Glomerular visceral epithelial cell (primary cell): ENCODE data around the gene UQCC2.

Experiments
- DNase-seq: peaks from one replicate; pipeline ENCODE4 v3.0.0-alpha.2; 2016; ENCODE audit errors: extremely low spot score

Gene UQCC2

DNA sequence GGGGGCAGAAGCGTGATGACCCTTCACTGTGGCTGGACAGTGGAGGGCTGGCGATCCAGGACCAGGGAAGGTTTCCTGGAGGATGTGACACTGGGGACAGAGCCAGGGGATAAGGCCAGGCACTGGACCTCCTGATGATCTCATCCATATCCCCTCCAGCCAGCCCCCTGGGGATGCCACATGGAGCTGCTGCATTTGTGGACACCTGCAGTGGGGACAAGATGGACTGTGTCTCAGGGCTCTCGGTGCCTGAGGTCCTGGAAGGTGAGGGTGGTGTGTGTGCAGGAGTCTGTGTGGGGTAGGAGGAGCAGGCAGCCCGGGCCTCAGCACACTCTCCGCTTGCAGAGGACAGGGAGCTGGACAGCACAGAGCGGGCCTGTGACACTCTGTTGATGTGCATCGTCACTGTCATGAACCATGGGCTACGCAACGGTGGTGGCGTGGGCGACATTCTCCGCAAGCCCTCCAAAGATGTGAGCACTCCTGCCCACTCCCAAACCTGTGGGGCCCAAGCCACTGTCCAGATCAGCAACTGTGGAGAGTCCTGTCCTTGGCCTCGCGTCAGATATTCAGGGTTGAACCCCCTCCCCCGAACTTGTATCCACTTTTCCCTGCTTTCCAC lies 19.9 kb downstream of the UQCC2 start:
- no peak for DNase-seq

GRCh38 chr6:33690766-33691165 lies 20.7 kb downstream of the UQCC2 start:
- DNase-seq: no peak

GRCh38 chr6:33689879-33690278 lies 21.6 kb downstream of the UQCC2 start:
- DNase-seq: peak; percentile 59

- no peak for DNase-seq
These were observed 22.4 kb downstream of the UQCC2 start for GRCh38 chr6:33689148-33689494.

DNA sequence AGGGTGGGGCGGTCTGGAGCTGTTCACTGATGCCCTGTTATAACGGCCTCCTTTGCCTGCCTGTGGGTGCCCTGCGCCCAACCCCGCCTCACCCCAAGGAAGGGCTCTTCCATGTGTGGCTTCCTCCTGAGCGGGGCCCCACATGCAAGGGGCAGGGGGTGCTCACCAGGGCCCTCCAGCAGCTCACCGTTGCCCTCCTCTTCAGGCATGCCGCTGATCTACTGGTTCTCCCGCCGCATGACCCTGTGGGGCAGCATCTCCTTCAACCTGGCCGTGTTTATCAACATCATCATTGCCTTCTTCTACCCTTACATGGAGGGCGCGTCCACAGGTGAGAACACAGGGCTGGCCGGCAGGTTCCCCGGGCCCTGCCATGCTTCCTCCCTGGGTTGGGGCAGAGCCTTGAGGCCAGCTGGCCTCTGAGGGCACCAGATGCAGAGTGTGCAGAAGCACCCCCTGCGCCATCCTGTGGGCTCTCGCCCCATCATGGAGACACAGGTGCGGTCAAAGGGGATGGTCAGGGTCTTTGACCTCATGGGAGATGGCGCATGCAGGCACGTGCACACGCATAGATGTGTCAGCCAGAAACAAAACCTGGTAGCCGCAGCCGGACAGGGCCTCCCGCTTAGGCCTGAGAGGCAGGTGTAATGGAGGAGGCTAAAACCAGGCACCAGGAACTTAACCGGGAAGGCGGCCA lies 22.9 kb downstream of the UQCC2 start:
- no peak for DNase-seq

DNA sequence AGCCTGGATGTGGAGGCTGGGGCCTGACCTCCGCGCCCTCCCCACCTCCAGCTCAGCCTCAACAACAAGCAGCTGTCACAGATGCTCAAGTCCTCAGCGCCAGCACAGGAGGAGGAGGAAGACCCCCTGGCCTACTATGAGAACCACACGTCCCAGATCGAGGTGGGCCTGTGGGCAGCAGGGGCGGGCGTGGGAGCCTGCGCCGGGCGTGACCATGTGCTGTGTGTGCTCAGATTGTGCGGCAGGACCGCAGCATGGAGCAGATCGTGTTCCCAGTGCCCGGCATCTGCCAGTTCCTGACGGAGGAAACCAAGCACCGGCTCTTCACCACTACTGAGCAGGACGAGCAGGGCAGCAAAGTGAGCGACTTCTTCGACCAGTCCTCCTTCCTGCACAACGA lies 23.5 kb downstream of the UQCC2 start:
- no peak for DNase-seq

GRCh38 chr6:33686981-33687975 lies 24.2 kb downstream of the UQCC2 start:
- DNase-seq: no peak

DNA sequence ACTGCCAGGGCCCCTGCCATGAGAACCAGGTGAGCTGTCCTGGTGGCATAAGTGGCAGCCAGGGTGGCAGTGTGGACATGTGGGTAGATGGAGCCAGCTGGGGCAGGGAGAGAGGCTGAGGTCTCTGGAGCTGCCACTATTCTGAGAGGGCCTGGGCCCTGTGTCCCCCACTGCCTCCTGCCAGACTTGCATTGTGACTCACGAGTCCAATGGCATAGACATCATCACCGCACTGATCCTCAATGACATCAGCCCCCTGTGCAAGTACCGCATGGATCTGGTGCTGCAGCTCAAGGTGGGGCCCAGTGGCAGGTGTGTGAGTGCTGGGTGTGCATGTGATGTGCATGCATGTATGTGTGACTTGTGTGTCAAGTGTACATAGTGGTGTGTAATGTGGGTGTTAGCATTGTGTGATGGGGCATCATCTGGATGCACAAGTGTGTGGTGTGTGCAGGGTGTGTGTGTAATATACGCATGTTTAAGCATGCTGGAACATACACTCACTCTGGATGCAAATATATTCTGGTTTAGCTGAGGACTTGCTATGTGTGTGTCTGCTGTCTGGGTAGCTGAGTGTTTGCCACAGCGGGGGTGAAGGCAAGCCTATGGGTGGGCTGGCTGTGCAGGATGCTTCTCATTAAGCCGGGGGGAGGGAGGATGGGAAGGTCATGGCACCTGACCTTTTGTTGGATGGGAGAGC lies 25.1 kb downstream of the UQCC2 start:
- no peak for DNase-seq

DNA sequence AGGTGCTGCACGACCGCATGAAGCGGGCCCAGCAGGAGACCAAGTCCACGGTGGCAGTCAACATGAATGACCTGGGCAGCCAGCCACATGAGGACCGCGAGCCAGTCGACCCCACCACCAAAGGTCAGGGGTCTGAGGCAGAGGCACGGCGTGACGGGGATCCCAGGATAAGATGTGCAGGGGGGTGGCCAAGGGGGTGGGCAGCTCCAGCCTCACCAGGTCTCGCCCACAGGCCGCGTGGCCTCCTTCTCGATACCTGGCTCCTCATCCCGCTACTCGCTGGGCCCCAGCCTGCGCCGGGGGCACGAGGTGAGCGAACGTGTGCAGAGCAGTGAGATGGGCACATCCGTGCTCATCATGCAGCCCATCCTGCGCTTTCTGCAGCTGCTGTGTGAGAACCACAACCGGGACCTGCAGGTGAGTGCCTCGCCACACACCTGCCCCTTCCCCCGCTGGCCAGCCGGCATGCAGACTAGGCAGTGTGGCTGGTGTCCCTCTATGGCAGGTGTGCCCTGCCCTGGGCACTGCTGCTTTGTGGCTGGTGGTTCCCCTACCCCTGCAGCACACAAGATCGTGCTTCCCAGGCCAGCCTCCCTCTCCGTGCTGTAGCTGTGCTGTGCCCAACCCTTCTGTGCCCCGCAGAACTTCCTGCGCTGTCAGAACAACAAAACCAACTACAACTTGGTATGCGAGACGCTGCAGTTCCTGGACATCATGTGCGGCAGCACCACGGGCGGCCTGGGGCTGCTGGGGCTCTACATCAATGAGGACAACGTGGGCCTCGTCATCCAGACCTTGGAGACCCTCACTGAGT lies 25.9 kb downstream of the UQCC2 start:
- DNase-seq: no peak

DNA sequence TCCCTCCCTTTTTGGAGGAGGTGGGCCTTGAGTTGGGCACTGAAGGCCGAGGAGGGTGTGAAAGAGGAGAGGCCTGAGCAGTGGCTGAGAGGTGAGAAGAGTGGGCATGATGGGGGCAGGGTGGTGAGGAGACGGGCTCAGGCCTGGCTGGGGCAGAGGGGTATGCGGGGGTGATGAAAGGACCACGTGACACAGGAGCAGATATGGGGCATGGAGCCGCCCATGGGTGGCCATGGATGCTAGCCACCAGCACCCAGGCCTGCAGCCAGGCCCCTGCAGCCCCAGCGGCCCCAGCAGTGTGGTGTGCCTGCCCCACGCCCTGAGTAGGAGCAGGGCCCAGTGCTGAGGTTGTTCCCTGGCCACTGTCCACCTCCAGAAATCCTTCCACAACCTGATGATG lies 26.5 kb downstream of the UQCC2 start:
- DNase-seq: no peak

- DNase-seq: no peak
These were observed 27.0 kb downstream of the UQCC2 start for GRCh38 chr6:33684428-33684896.

DNA sequence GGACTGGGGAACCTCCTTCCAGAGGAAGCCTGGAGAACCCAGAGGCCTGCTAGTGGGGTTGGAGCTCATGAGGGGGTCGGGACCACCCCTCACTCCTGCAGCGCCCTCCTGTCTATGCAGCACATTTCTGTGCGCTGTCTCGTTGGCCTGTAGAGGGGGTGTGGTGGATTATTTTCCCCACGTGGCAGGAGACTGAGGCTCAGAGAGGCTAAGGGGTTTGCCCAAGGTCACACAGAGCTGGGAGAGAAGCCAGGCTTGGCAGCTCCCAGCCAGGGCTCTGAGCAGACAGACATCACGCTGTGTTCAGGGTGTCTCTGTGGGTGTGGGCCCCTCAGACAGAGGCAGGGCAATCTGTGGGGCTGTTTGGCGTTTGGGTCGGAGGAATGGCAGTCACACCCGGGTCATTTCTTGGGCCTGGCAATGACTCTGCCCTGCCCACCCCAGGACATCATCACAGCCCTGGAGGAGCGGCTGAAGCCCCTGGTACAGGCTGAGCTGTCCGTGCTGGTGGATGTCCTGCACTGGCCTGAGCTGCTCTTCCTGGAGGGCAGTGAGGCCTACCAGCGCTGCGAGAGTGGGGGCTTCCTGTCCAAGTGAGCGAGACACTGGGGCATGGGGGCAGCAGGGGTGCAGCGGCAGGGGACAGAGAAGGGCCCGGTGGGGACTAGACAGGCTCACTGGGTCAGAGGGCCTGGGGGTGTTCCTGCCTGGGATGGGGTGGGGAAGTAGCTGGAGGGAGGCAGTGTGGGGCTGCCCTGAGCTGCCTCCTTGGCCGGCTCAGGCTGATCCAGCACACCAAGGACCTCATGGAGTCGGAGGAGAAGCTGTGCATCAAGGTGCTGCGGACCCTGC lies 27.7 kb downstream of the UQCC2 start:
- no peak for DNase-seq

DNA sequence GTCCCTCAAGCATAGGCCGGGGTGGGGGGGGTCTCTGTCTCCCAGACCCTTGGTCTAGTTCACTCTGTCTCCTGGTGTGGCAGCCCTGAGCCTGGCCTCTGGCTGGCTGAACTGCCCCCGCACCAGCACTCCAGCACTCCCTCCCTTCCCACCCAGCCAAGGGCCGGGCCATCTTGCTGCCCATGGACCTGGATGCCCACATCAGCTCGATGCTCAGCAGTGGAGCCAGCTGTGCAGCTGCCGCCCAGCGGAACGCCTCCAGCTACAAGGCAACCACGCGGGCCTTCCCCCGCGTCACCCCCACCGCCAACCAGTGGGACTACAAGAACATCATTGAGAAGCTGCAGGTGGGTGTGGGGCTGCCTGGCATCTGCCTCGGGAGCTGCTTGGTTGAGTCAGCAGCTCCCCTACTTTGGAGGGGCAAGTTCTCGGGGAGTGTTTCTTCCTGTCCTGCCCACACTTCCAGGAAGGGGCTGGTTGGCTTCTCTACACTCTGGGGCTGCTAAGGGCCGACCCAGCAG lies 28.4 kb downstream of the UQCC2 start:
- no peak for DNase-seq

GRCh38 chr6:33682341-33682740 lies 29.2 kb downstream of the UQCC2 start:
- no peak for DNase-seq

- DNase-seq: no peak
These were observed 31.7 kb downstream of the UQCC2 start for GRCh38 chr6:33679761-33680160.

- DNase-seq: no peak
These were observed 32.5 kb downstream of the UQCC2 start for GRCh38 chr6:33678932-33679490.

DNA sequence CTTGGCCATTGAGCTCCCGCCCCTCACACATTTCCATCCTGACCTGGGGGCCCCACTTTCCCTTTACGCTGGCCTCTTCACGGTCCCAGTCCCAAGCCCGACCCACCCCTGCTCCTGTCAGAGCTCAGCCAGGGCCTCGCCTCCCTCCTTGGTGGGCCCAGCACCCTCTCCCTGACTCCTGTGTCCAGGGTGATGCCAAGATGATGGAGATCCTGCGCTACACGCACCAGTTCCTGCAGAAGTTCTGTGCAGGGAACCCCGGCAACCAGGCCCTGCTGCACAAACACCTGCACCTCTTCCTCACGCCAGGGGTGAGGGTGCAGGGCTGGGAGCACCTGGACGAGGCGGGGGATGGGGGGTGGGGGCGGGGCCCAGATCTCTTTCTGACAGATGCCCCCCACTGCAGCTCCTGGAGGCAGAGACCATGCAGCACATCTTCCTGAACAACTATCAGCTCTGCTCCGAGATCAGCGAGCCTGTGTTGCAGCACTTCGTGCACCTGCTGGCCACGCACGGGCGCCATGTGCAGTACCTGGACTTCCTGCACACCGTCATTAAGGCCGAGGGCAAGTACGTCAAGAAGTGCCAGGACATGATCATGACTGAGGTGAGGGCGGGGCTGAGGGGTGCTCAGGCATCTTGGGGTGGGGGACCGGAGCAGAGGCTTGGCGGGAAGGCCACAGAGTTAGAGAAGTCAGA lies 33.1 kb downstream of the UQCC2 start:
- DNase-seq: no peak

GRCh38 chr6:33677689-33678088 lies 33.8 kb downstream of the UQCC2 start:
- no peak for DNase-seq

- DNase-seq: no peak
These were observed 34.3 kb downstream of the UQCC2 start for GRCh38 chr6:33677143-33677660.
